ENCODE data around the gene RPUSD1. TPM values are rescaled to one million over a fixed set of nuclear protein-coding genes. Genes with fewer than 3 reads are reported as not detected.

The RPUSD1 gene
- total RNA-seq, 1 donor from 2014 or later: 36.8 TPM

DNA sequence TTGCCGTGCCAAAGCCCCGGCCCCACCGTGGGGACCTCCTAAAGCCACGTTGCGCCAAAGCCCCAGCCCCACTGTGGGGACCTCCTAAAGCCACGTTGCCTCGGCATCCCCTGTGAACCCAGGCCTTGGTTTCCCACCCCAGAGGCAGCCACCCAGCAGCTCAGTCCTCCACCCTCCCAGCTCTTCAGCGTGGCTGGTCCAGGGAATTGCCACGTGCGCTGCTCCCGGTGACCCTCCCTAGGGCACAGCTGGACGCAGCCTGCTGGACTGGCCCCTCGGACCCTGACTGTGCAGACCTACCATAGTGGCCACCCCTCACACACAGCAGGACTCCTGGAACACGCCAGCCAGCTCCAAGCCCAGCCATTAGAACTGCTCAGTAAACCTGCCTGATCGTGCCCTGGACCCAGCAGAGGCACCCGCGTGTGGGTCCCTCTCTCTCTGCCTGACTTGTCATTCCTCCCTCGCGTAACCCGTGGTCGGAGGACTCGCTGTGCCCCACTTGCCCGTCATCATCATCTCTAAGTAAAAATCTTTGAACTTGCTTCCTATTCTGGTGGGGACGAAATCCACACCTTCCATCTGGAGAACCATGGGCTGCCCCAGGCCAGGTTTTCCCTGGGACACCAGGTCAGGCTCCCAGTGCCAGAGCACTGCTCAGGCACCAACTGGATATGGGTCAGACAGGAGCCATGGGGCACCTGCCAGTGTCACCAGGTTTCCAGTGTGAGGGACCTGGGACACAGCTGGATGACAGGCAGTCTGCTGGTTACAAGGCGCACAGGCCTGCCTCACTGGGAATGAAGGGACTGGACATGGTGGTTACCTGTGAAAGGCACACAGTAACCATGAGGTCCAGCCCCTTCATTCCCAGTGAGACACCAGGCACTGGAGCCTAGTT, 53.0 kb downstream of the RPUSD1 start:
- no peak overlapping the region for H3K27ac Mint-ChIP-seq (ENCODE audit: unreplicated experiment)
- no peaks in the 10 kb centered on the region for H3K4me1 Mint-ChIP-seq
- no peaks in the 10 kb centered on the region for H3K36me3 Mint-ChIP-seq (ENCODE audit: low read depth)
- TF ChIP-seq, protein P1, sequence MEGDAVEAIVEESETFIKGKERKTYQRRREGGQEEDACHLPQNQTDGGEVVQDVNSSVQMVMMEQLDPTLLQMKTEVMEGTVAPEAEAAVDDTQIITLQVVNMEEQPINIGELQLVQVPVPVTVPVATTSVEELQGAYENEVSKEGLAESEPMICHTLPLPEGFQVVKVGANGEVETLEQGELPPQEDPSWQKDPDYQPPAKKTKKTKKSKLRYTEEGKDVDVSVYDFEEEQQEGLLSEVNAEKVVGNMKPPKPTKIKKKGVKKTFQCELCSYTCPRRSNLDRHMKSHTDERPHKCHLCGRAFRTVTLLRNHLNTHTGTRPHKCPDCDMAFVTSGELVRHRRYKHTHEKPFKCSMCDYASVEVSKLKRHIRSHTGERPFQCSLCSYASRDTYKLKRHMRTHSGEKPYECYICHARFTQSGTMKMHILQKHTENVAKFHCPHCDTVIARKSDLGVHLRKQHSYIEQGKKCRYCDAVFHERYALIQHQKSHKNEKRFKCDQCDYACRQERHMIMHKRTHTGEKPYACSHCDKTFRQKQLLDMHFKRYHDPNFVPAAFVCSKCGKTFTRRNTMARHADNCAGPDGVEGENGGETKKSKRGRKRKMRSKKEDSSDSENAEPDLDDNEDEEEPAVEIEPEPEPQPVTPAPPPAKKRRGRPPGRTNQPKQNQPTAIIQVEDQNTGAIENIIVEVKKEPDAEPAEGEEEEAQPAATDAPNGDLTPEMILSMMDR (conservative IDR thresholded peaks at IDR 0.05): no peak
- H3K27me3 Mint-ChIP-seq (ENCODE audit: low read depth): no peaks in the 10 kb centered on the region
- DNase-seq (ENCODE audit: low read depth, low spot score): no peak
- H3K9me3 Mint-ChIP-seq: no peaks in the 10 kb centered on the region
- H3K4me3 Mint-ChIP-seq: peak overlapping the region; percentile 50

Small RNAs within 50 kb of the gene (microRNA-seq; reads per million reads assigned to microRNA genes)
- not detected for gene MIR662

Other genes with a start within 250 kb of the RPUSD1 start
- not detected in 2 replicates for gene PRR35, start 228.0 kb downstream of the RPUSD1 start, total RNA-seq
- 0.84 and 0.86 TPM in 2 replicates for gene NHLRC4, start 221.4 kb downstream of the RPUSD1 start, total RNA-seq
- 84.9 and 91.7 TPM in 2 replicates for gene PIGQ, start 218.4 kb downstream of the RPUSD1 start, total RNA-seq
- gene RAB40C, start 198.3 kb downstream of the RPUSD1 start, total RNA-seq: 30.9 and 31.6 TPM in 2 replicates
- gene WFIKKN1, start 157.4 kb downstream of the RPUSD1 start, total RNA-seq: 8.1 and 8.5 TPM in 2 replicates
- 73.4 and 75.3 TPM in 2 replicates for gene METTL26, start 152.1 kb downstream of the RPUSD1 start, total RNA-seq
- gene MCRIP2, start 146.6 kb downstream of the RPUSD1 start, total RNA-seq: 16.2 and 17.6 TPM in 2 replicates
- gene WDR90, start 139.0 kb downstream of the RPUSD1 start, total RNA-seq: 95.8 and 97.0 TPM in 2 replicates
- 171 and 189 TPM in 2 replicates for gene RHOT2, start 120.2 kb downstream of the RPUSD1 start, total RNA-seq
- gene RHBDL1, start 112.7 kb downstream of the RPUSD1 start, total RNA-seq: 3.0 and 3.1 TPM in 2 replicates
- 81.5 and 99.3 TPM in 2 replicates for gene STUB1, start 108.0 kb downstream of the RPUSD1 start, total RNA-seq
- gene JMJD8, start 104.0 kb downstream of the RPUSD1 start, total RNA-seq: 60.8 and 64.5 TPM in 2 replicates
- gene WDR24, start 98.0 kb downstream of the RPUSD1 start, total RNA-seq: 16.6 and 20.7 TPM in 2 replicates
- gene FBXL16, start 82.6 kb downstream of the RPUSD1 start, total RNA-seq: 2.5 and 3.0 TPM in 2 replicates
- 210 and 224 TPM in 2 replicates for gene METRN, start 73.3 kb downstream of the RPUSD1 start, total RNA-seq
- 51.1 and 52.7 TPM in 2 replicates for gene ANTKMT, start 67.2 kb downstream of the RPUSD1 start, total RNA-seq
- 7.0 and 7.2 TPM in 2 replicates for gene CCDC78, start 61.9 kb downstream of the RPUSD1 start, total RNA-seq
- gene HAGHL, start 61.3 kb downstream of the RPUSD1 start, total RNA-seq: 15.0 and 15.4 TPM in 2 replicates
- gene CIAO3, start 47.4 kb downstream of the RPUSD1 start, total RNA-seq: 42.1 and 45.9 TPM in 2 replicates
- not detected in 2 replicates for gene MSLN, start 27.6 kb downstream of the RPUSD1 start, total RNA-seq
- gene CHTF18, start 239 bp upstream of the RPUSD1 start, total RNA-seq: 156 and 169 TPM in 2 replicates
- not detected in 2 replicates for gene GNG13, start 12.4 kb upstream of the RPUSD1 start, total RNA-seq
- gene LMF1, start 182.6 kb upstream of the RPUSD1 start, total RNA-seq: 16.0 and 19.4 TPM in 2 replicates
- 19.4 and 19.8 TPM in 2 replicates for gene SOX8, start 193.4 kb upstream of the RPUSD1 start, total RNA-seq